ENCODE results near the gene ZFP90.

- TF ChIP-seq CREB1 (IDR thresholded peaks at IDR 0.05; ENCODE audit: low read depth) (no peak), REST (IDR thresholded peaks at IDR 0.05; ENCODE audit: low read depth) (no peak), YY1 (IDR thresholded peaks at IDR 0.05; ENCODE audit: low read depth) (no peak), EP300 (IDR thresholded peaks at IDR 0.05; ENCODE audit: borderline replicate concordance) (no peak), TAF1 (IDR thresholded peaks at IDR 0.05; ENCODE audit: low read depth) (no peak), EGR1 (IDR thresholded peaks at IDR 0.05) (no peak)
Observed at GRCh38 chr16:68509381-68509780, 29.7 kb upstream of the ZFP90 start.

Data from Ishikawa (cell line).